GM19397 (cell line): ENCODE results near the gene MUC13.
A peak's percentile ranks its signal among the peaks of the same experiment; 100 is the strongest.

ENCODE experiments used
- ATAC-seq: cut with Tn5 transposase; IDR thresholded peaks from one replicate; pipeline ENCODE4 v1.9.1; 2021; ENCODE audit warnings: mild to moderate bottlenecking, moderate library complexity; ENCODE audit not compliant: unreplicated experiment

MUC13 gene

GRCh38 chr3:124951511-124952281, 17.1 kb upstream of the MUC13 start:
- no peak for ATAC-seq

- no peak for ATAC-seq
These were observed 15.5 kb upstream of the MUC13 start for GRCh38 chr3:124950026-124950425.

- ATAC-seq, result no peak
These were observed 8.1 kb upstream of the MUC13 start for GRCh38 chr3:124942613-124943012.

GRCh38 chr3:124941771-124942170, 7.2 kb upstream of the MUC13 start:
- no peak for ATAC-seq

GRCh38 chr3:124939661-124940060, 5.1 kb upstream of the MUC13 start:
- ATAC-seq, result no peak

- no peak for ATAC-seq
These were observed 4.3 kb upstream of the MUC13 start for GRCh38 chr3:124938896-124939295.

GRCh38 chr3:124937049-124937448, 2.5 kb upstream of the MUC13 start:
- no peak for ATAC-seq

- no peak for ATAC-seq
These were observed 1.4 kb upstream of the MUC13 start for GRCh38 chr3:124935794-124936542.

GRCh38 chr3:124935264-124935663, 713 bp upstream of the MUC13 start:
- ATAC-seq, result no peak

GRCh38 chr3:124928333-124929202, 6.0 kb downstream of the MUC13 start:
- ATAC-seq, result no peak

- peak; percentile 72 for ATAC-seq
These were observed 6.9 kb downstream of the MUC13 start for GRCh38 chr3:124927574-124928045.

GRCh38 chr3:124926426-124927101, 8.0 kb downstream of the MUC13 start:
- ATAC-seq, result no peak

- no peak for ATAC-seq
These were observed 9.8 kb downstream of the MUC13 start for GRCh38 chr3:124924741-124925140.

GRCh38 chr3:124923833-124924232, 10.7 kb downstream of the MUC13 start:
- ATAC-seq, result no peak

GRCh38 chr3:124920718-124921117, 13.8 kb downstream of the MUC13 start:
- ATAC-seq, result no peak

GRCh38 chr3:124919756-124920155, 14.8 kb downstream of the MUC13 start:
- ATAC-seq, result no peak

- ATAC-seq, result no peak
These were observed 16.0 kb downstream of the MUC13 start for GRCh38 chr3:124918524-124918923.

GRCh38 chr3:124916837-124917409, 17.6 kb downstream of the MUC13 start:
- ATAC-seq, result no peak

- ATAC-seq, result no peak
These were observed 19.3 kb downstream of the MUC13 start for GRCh38 chr3:124915254-124915653.

- no peak for ATAC-seq
These were observed 26.6 kb downstream of the MUC13 start for GRCh38 chr3:124907957-124908356.
